Mesodermal cell (in vitro differentiated cells): Measurements from ENCODE around the gene COL13A1.

Experiments
- H3K27ac ChIP-seq: 2 replicates; pipeline ENCODE4 v1.7.0; 2013; ENCODE audit warnings: mild to moderate bottlenecking, low read depth, low read length, moderate library complexity; ENCODE audit not compliant: severe bottlenecking
- H3K36me3 ChIP-seq: 2 replicates; pipeline ENCODE4 v1.7.1; 2013; ENCODE audit warnings: mild to moderate bottlenecking, low read length, moderate library complexity; ENCODE audit not compliant: control insufficient read depth, insufficient read depth
- H3K4me1 ChIP-seq: one replicate; pipeline ENCODE4 v1.7.1; 2013; ENCODE audit warnings: mild to moderate bottlenecking, low read length; ENCODE audit not compliant: insufficient read depth, control insufficient read depth, poor library complexity, severe bottlenecking
- H3K4me3 ChIP-seq: 2 replicates; pipeline ENCODE4 v1.7.0; 2013; ENCODE audit warnings: low read length, control low read depth, mild to moderate bottlenecking; ENCODE audit not compliant: insufficient read depth, poor library complexity, severe bottlenecking; ENCODE audit errors: extremely low read depth
- H3K9me3 ChIP-seq: 2 replicates; pipeline ENCODE4 v1.7.1; 2013; ENCODE audit warnings: mild to moderate bottlenecking, low read length, moderate library complexity; ENCODE audit not compliant: control insufficient read depth
- WGBS, 2 experiments: methylation state at CpG; one replicate each; pipeline ENCODE4 v1.1.5; 2013; ENCODE audit warnings: missing lambda C conversion rate in 2 of 2; ENCODE audit not compliant: insufficient coverage in 2 of 2; 5-methylcytosine and 5-hydroxymethylcytosine counted together

COL13A1 gene

GRCh38 chr10:69944761-69945160 lies 143.1 kb downstream of the COL13A1 start:
- no peaks in the 10 kb centered on the region for H3K4me1 ChIP-seq
- 95 to 97% methylated on average over 8 to 10 of the region's 10 CpGs for WGBS, 2 experiments

GRCh38 chr10:69948261-69948660 lies 146.6 kb downstream of the COL13A1 start:
- Histone ChIP-seq H3K27ac (no peak overlapping the region), H3K4me1 (no peaks in the 10 kb centered on the region), H3K36me3 (no peaks in the 10 kb centered on the region), H3K9me3 (no peaks in the 10 kb centered on the region), H3K4me3 (no peak overlapping the region)
- 91 to 92% methylated on average over 4 of the region's 4 CpGs for WGBS, 2 experiments

More at GRCh38 chr10:69944761-69945160, 143.1 kb downstream of the COL13A1 start:
- Histone ChIP-seq H3K36me3 (no peaks in the 10 kb centered on the region), H3K9me3 (peaks cover 5% of the 10 kb centered on the region), H3K27ac (no peak overlapping the region), H3K4me3 (no peak overlapping the region)

- no peaks in the 10 kb centered on the region for H3K36me3 ChIP-seq
- no peaks in the 10 kb centered on the region for H3K9me3 ChIP-seq
- H3K27ac ChIP-seq: no peak overlapping the region
- no peak overlapping the region for H3K4me3 ChIP-seq
- 87 to 90% methylated on average over 3 of the region's 8 CpGs for WGBS, 2 experiments
- no peaks in the 10 kb centered on the region for H3K4me1 ChIP-seq
These were observed 148.1 kb downstream of the COL13A1 start for GRCh38 chr10:69949770-69950169.

- 95 to 100% methylated on average over 1 to 2 of the region's 3 CpGs for WGBS, 2 experiments
- no peak overlapping the region for H3K27ac ChIP-seq
- H3K9me3 ChIP-seq: no peaks in the 10 kb centered on the region
- no peaks in the 10 kb centered on the region for H3K36me3 ChIP-seq
- H3K4me1 ChIP-seq: no peaks in the 10 kb centered on the region
- no peak overlapping the region for H3K4me3 ChIP-seq
These were observed 150.0 kb downstream of the COL13A1 start for GRCh38 chr10:69951658-69952057.

GRCh38 chr10:69952069-69952800 lies 150.5 kb downstream of the COL13A1 start:
- Histone ChIP-seq H3K4me1 (no peaks in the 10 kb centered on the region), H3K27ac (no peak overlapping the region), H3K36me3 (no peaks in the 10 kb centered on the region), H3K4me3 (no peak overlapping the region), H3K9me3 (no peaks in the 10 kb centered on the region)
- 60 to 61% methylated on average over 3 to 5 of the region's 6 CpGs for WGBS, 2 experiments

- H3K4me1 ChIP-seq: no peaks in the 10 kb centered on the region
- no peak overlapping the region for H3K4me3 ChIP-seq
- H3K9me3 ChIP-seq: no peaks in the 10 kb centered on the region
- WGBS, 2 experiments: 67 to 68% methylated on average over 3 to 4 of the region's 5 CpGs
- H3K27ac ChIP-seq: no peak overlapping the region
- H3K36me3 ChIP-seq: no peaks in the 10 kb centered on the region
These were observed 151.1 kb downstream of the COL13A1 start for GRCh38 chr10:69952821-69953221.

- no peaks in the 10 kb centered on the region for H3K4me1 ChIP-seq
- H3K27ac ChIP-seq: no peak overlapping the region
- no peaks in the 10 kb centered on the region for H3K9me3 ChIP-seq
- 85 to 86% methylated on average over 5 to 6 of the region's 6 CpGs for WGBS, 2 experiments
- H3K4me3 ChIP-seq: no peak overlapping the region
- no peaks in the 10 kb centered on the region for H3K36me3 ChIP-seq
These were observed 152.1 kb downstream of the COL13A1 start for GRCh38 chr10:69953851-69954250.

GRCh38 chr10:69955211-69955805 lies 153.6 kb downstream of the COL13A1 start:
- 80 to 86% methylated on average over 9 to 10 of the region's 10 CpGs for WGBS, 2 experiments
- no peak overlapping the region for H3K4me3 ChIP-seq
- no peaks in the 10 kb centered on the region for H3K36me3 ChIP-seq
- no peak overlapping the region for H3K27ac ChIP-seq
- no peaks in the 10 kb centered on the region for H3K9me3 ChIP-seq
- no peaks in the 10 kb centered on the region for H3K4me1 ChIP-seq

- H3K9me3 ChIP-seq: no peaks in the 10 kb centered on the region
- H3K4me3 ChIP-seq: no peak overlapping the region
- no peaks in the 10 kb centered on the region for H3K4me1 ChIP-seq
- H3K27ac ChIP-seq: no peak overlapping the region
- WGBS, 2 experiments: 92 to 96% methylated on average over 13 to 14 of the region's 14 CpGs
- no peaks in the 10 kb centered on the region for H3K36me3 ChIP-seq
These were observed 154.4 kb downstream of the COL13A1 start for GRCh38 chr10:69955897-69956740.

- Histone ChIP-seq H3K4me1 (no peaks in the 10 kb centered on the region), H3K36me3 (no peaks in the 10 kb centered on the region), H3K4me3 (no peak overlapping the region), H3K9me3 (no peaks in the 10 kb centered on the region), H3K27ac (no peak overlapping the region)
- 59 to 82% methylated on average over 6 to 7 of the region's 7 CpGs for WGBS, 2 experiments
These were observed 155.1 kb downstream of the COL13A1 start for GRCh38 chr10:69956741-69957230.
